DND-41 (cell line): ENCODE data around the gene ADGRD2.

ENCODE experiments used
- ATAC-seq: fragments of 200-7000 bp; cut with Tn5 transposase; 3 replicates; pipeline ENCODE4 v1.9.1; 2021; ENCODE audit warnings: low read depth; ENCODE audit not compliant: insufficient read depth
- DNase-seq: peaks from one replicate; pipeline ENCODE4 v3.0.0-alpha.2; 2020
- H2AFZ ChIP-seq: 2 replicates; pipeline ENCODE4 v1.6.0; 2012; ENCODE audit warnings: low read depth, low read length
- H3K27ac ChIP-seq: 2 replicates; pipeline ENCODE4 v1.5.1; 2012; ENCODE audit warnings: low read length, inconsistent platforms
- H3K27me3 ChIP-seq: fragments of 200-600 bp; sonication (generic); 2 replicates; pipeline ENCODE4 v1.6.0; 2012; ENCODE audit warnings: low read length, mild to moderate bottlenecking, inconsistent platforms; ENCODE audit not compliant: insufficient read depth, poor library complexity
- H3K36me3 ChIP-seq: 2 replicates; pipeline ENCODE4 v1.5.1; 2012; ENCODE audit warnings: low read length, inconsistent platforms; ENCODE audit not compliant: insufficient read depth
- H3K4me1 ChIP-seq: 2 replicates; pipeline ENCODE4 v1.5.1; 2012; ENCODE audit warnings: mild to moderate bottlenecking, low read length; ENCODE audit not compliant: insufficient read depth
- H3K4me2 ChIP-seq: 2 replicates; pipeline ENCODE4 v1.6.0; 2012; ENCODE audit warnings: mild to moderate bottlenecking, moderate library complexity, low read length, inconsistent platforms; ENCODE audit not compliant: insufficient read depth
- H3K4me3 ChIP-seq, 2 experiments: fragments of 200-600 bp in 1 of 2; shearing (Covaris generic) in 1 of 2; 2 replicates each; pipeline ENCODE4 v1.5.1; 2012 to 2016; ENCODE audit warnings: inconsistent platforms in 2 of 2, low read length in 2 of 2, mild to moderate bottlenecking in 2 of 2, low read depth in 1 of 2, moderate library complexity in 1 of 2
- H3K79me2 ChIP-seq: 2 replicates; pipeline ENCODE4 v1.6.0; 2012; ENCODE audit warnings: low read length, inconsistent platforms; ENCODE audit not compliant: insufficient read depth
- H3K9ac ChIP-seq: 2 replicates; pipeline ENCODE4 v1.6.0; 2012; ENCODE audit warnings: low read depth, mild to moderate bottlenecking, inconsistent platforms, low read length, moderate library complexity
- H3K9me3 ChIP-seq: 2 replicates; pipeline ENCODE4 v1.5.1; 2012; ENCODE audit warnings: low read length, moderate library complexity, mild to moderate bottlenecking, inconsistent platforms; ENCODE audit not compliant: insufficient read depth, severe bottlenecking
- H4K20me1 ChIP-seq: 2 replicates; pipeline ENCODE4 v1.6.0; 2012; ENCODE audit warnings: low read length; ENCODE audit not compliant: insufficient read depth
- EZH2 ChIP-seq: IDR thresholded peaks from 3 replicates; pipeline ENCODE4 v1.6.1; 2012; ENCODE audit warnings: borderline replicate concordance, low read depth, mild to moderate bottlenecking, moderate library complexity, low read length, inconsistent platforms; ENCODE audit not compliant: severe bottlenecking
- TF ChIP-seq, protein P1 (sequence below): IDR thresholded peaks from 2 replicates; pipeline ENCODE4 v1.5.1; 2012; ENCODE audit warnings: borderline replicate concordance, low read length, moderate library complexity, mild to moderate bottlenecking; ENCODE audit not compliant: poor library complexity, severe bottlenecking; ENCODE audit errors: extremely low read depth

Gene ADGRD2

DNA sequence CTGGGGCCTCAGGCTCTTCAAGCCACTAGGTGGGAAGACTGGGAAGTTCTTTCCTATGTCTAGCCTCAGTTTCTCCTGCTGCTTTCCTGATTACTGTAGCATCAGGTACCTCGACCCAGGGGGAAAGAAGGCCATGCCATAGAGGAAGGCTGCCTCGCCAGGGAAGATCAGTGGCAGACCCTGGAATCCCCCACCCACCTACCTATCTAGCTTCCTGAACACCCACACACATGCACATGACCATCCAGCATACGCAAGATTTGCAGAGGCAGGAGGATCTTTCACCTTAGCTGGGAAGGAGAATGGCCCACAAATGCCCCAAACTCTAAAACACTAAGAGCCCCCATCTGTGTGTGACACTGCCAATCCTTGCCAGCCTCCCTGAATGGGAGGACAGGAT, 49.0 kb downstream of the ADGRD2 start:
- Histone ChIP-seq H3K4me3 (no peak overlapping the region), H3K27me3 (no peaks in the 10 kb centered on the region), H3K79me2 (no peaks in the 10 kb centered on the region), H4K20me1 (peaks cover 3% of the 10 kb centered on the region; the same call in 1 of the 2 replicates), H2AFZ (no peak overlapping the region), H3K4me1 (no peaks in the 10 kb centered on the region), H3K27ac (no peak overlapping the region), H3K4me2 (no peak overlapping the region), H3K9ac (no peak overlapping the region), H3K36me3 (no peaks in the 10 kb centered on the region), H3K9me3 (no peaks in the 10 kb centered on the region)
- DNase-seq: no peak
- TF ChIP-seq, protein P1, sequence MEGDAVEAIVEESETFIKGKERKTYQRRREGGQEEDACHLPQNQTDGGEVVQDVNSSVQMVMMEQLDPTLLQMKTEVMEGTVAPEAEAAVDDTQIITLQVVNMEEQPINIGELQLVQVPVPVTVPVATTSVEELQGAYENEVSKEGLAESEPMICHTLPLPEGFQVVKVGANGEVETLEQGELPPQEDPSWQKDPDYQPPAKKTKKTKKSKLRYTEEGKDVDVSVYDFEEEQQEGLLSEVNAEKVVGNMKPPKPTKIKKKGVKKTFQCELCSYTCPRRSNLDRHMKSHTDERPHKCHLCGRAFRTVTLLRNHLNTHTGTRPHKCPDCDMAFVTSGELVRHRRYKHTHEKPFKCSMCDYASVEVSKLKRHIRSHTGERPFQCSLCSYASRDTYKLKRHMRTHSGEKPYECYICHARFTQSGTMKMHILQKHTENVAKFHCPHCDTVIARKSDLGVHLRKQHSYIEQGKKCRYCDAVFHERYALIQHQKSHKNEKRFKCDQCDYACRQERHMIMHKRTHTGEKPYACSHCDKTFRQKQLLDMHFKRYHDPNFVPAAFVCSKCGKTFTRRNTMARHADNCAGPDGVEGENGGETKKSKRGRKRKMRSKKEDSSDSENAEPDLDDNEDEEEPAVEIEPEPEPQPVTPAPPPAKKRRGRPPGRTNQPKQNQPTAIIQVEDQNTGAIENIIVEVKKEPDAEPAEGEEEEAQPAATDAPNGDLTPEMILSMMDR: no peak
- no peak for TF ChIP-seq EZH2
- no peak for ATAC-seq

DNA sequence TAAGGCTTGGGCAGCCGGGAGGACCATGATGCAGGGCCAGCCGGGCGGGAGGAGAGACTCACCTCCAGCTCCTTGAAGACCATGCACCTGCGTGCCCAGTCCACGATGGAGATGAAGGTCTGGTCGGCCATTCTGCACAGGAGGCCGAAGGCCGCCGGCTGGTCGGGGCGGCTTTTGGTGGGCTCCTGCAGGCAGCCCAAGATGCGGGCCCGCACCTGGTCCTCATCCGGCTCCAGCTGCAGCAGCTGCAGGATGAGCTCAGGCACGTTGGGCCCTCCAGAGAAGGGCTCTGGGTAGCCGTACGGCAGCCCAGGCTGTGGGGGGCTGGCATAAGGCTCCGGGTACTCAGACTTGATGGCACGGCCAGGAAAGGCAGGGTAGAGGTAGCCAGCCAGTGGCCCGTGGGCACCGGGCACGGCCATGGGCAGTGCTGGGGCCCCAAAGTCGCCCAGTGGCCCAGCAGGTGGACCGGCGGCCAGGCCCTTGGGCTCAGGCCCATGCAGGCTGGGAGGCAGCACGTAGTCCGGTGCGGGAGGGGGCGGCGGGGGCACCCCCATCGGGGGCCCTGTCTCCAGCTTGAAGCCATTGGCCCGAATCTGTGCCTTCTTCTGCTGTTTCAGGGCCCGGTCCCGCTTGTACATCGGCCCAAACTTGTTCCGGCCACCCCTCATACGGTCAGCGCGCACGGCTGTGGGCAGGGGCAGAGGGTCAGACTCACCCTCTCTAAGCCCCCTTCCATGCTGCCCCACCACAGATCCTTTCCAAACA, 50.0 kb downstream of the ADGRD2 start:
- peaks cover 3% of the 10 kb centered on the region; the same call in 1 of the 2 replicates for H4K20me1 ChIP-seq
- no peak overlapping the region for H3K4me2 ChIP-seq
- no peak overlapping the region for H2AFZ ChIP-seq
- no peaks in the 10 kb centered on the region for H3K79me2 ChIP-seq
- H3K4me1 ChIP-seq: no peaks in the 10 kb centered on the region
- no peak for TF ChIP-seq EZH2
- TF ChIP-seq, protein P1: no peak
- ATAC-seq (no peak), DNase-seq (no peak)
- H3K9ac ChIP-seq: no peak overlapping the region
- H3K36me3 ChIP-seq: no peaks in the 10 kb centered on the region
- no peak overlapping the region for H3K4me3 ChIP-seq
- H3K9me3 ChIP-seq: no peaks in the 10 kb centered on the region
- H3K27me3 ChIP-seq: no peaks in the 10 kb centered on the region
- H3K27ac ChIP-seq: no peak overlapping the region

DNA sequence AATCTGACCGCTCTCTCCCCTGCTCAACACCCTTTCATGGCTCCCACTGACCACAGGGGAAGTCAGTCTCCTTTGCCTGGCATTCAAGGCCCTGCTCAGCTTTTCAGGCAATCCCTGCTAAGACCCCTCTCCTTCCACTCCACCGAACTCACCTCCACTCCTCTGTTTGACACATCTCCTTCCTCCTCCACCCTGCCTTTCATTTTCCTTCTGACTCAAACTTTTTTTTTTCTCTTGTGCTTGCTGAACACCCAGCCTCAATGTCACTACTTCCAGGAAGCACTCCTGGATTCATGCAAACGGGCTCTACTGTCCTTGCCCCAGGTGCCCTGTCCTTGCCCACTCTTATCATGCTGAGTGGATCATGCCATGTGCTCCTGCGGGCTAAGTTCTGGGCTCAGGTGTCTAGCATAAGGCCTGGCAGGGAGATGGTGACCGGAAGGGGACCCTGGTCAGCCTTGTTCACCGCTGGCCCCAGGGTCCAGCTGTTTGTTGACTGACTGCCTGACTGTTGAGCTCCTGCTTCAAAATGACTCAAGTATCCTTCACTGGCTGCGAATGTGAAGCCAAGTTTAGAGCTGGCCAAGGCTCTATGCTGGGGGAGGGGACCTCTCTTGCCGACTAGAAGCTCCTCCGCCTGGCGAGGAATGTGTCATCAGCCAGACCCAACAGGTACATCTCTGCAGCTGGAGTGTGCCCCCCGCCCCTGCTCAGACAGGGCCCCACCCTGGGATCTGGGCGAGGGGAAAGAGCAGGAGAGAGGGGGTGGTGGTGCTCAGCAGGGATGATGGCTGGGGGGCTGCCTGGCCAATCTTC, 50.8 kb downstream of the ADGRD2 start:
- Histone ChIP-seq H3K27me3 (no peaks in the 10 kb centered on the region), H3K27ac (no peak overlapping the region), H3K9ac (no peak overlapping the region), H3K9me3 (no peaks in the 10 kb centered on the region), H4K20me1 (peaks cover 3% of the 10 kb centered on the region; the same call in 1 of the 2 replicates), H3K4me3 (no peak overlapping the region), H3K4me2 (no peak overlapping the region), H2AFZ (no peak overlapping the region), H3K79me2 (no peaks in the 10 kb centered on the region), H3K36me3 (no peaks in the 10 kb centered on the region), H3K4me1 (no peaks in the 10 kb centered on the region)
- no peak for ATAC-seq
- TF ChIP-seq, protein P1: no peak
- TF ChIP-seq EZH2: no peak
- no peak for DNase-seq
